DOHH2 (cell line): ENCODE measurements around the gene PNPLA8.

Source experiments
- H3F3A ChIP-seq: fragments of 200-600 bp; sonication (generic), shearing (Covaris generic); 2 replicates; pipeline ENCODE4 v1.6.0; 2016; ENCODE audit warnings: antibody characterized with exemption, mild to moderate bottlenecking; ENCODE audit not compliant: control insufficient read depth, insufficient read depth
- H3K27ac ChIP-seq: fragments of 200-600 bp; sonication (generic); 2 replicates; pipeline ENCODE4 v1.5.1; 2014; ENCODE audit warnings: low read depth, mild to moderate bottlenecking, low read length, moderate library complexity
- H3K27me3 ChIP-seq: fragments of 200-600 bp; sonication (generic); 2 replicates; pipeline ENCODE4 v1.6.1; 2014; ENCODE audit warnings: mild to moderate bottlenecking, low read length, mixed read lengths; ENCODE audit not compliant: control insufficient read depth
- H3K36me3 ChIP-seq: fragments of 200-600 bp; sonication (generic); 2 replicates; pipeline ENCODE4 v1.6.1; 2014; ENCODE audit warnings: mild to moderate bottlenecking, low read length, moderate library complexity, mixed read lengths; ENCODE audit not compliant: control insufficient read depth
- H3K4me1 ChIP-seq: fragments of 200-600 bp; sonication (generic); 2 replicates; pipeline ENCODE4 v1.6.1; 2014; ENCODE audit warnings: mild to moderate bottlenecking, low read length, mixed read lengths; ENCODE audit not compliant: control insufficient read depth
- H3K4me2 ChIP-seq: fragments of 200-600 bp; sonication (generic); 2 replicates; pipeline ENCODE4 v1.6.0; 2014; ENCODE audit warnings: mild to moderate bottlenecking, low read length, moderate library complexity
- H3K4me3 ChIP-seq: fragments of 200-600 bp; sonication (generic); 2 replicates; pipeline ENCODE4 v1.5.1; 2014; ENCODE audit warnings: mild to moderate bottlenecking, low read length, mixed read lengths
- H3K79me2 ChIP-seq: fragments of 200-600 bp; sonication (generic); 2 replicates; pipeline ENCODE4 v1.6.1; 2014; ENCODE audit warnings: mild to moderate bottlenecking, low read length, mixed read lengths; ENCODE audit not compliant: control insufficient read depth
- H3K9me2 ChIP-seq: fragments of 200-600 bp; sonication (generic); replicated peaks from 2 replicates; pipeline ENCODE4 v1.6.1; 2014; ENCODE audit warnings: mild to moderate bottlenecking, low read length, mixed read lengths; ENCODE audit not compliant: control insufficient read depth
- H3K9me3 ChIP-seq: fragments of 200-600 bp; sonication (generic); 2 replicates; pipeline ENCODE4 v1.6.1; 2014; ENCODE audit warnings: antibody characterized with exemption, low read length, mixed read lengths; ENCODE audit not compliant: control insufficient read depth, insufficient read depth
- H4K20me1 ChIP-seq: fragments of 200-600 bp; sonication (generic); 2 replicates; pipeline ENCODE4 v1.6.0; 2014; ENCODE audit warnings: low read depth, mild to moderate bottlenecking, antibody characterized with exemption, low read length, moderate library complexity; ENCODE audit not compliant: control insufficient read depth, insufficient read depth
- CTCF ChIP-seq: fragments of 200-600 bp; sonication (generic); IDR thresholded peaks from one replicate; pipeline ENCODE4 v1.5.1; 2014; ENCODE audit warnings: antibody characterized with exemption, mild to moderate bottlenecking, low read depth, low read length; ENCODE audit not compliant: poor library complexity, severe bottlenecking
- EZH2phosphoT487 ChIP-seq: fragments of 200-600 bp; sonication (generic); IDR thresholded peaks from 2 replicates; pipeline ENCODE4 v1.6.1; 2017; ENCODE audit warnings: borderline replicate concordance, mild to moderate bottlenecking, antibody characterized with exemption, low read length, moderate library complexity, mixed read lengths

PNPLA8 gene

GRCh38 chr7:108436906-108437305 is 89.0 kb downstream of the PNPLA8 start:
- no peaks in the 10 kb centered on the region for H3F3A ChIP-seq
- no peaks in the 10 kb centered on the region for H3K36me3 ChIP-seq
- no peaks in the 10 kb centered on the region for H4K20me1 ChIP-seq
- H3K27ac ChIP-seq: no peak overlapping the region
- no peak overlapping the region for H3K4me2 ChIP-seq
- no peaks in the 10 kb centered on the region for H3K9me3 ChIP-seq
- no peaks in the 10 kb centered on the region for H3K79me2 ChIP-seq
- H3K4me1 ChIP-seq: no peaks in the 10 kb centered on the region
- TF ChIP-seq CTCF (no peak), EZH2phosphoT487 (no peak)
- H3K9me2 ChIP-seq: no peaks in the 10 kb centered on the region
- 0 out of 2 replicates have a peak, but pooled peaks cover 2% of the 10 kb centered on the region for H3K27me3 ChIP-seq
- H3K4me3 ChIP-seq: no peak overlapping the region

- H3K4me1 ChIP-seq: no peaks in the 10 kb centered on the region
- TF ChIP-seq CTCF (no peak), EZH2phosphoT487 (no peak)
- peaks cover 8% of the 10 kb centered on the region for H3K27me3 ChIP-seq
- no peaks in the 10 kb centered on the region for H3K9me3 ChIP-seq
- H4K20me1 ChIP-seq: no peaks in the 10 kb centered on the region
- H3K27ac ChIP-seq: no peak overlapping the region
- no peaks in the 10 kb centered on the region for H3K9me2 ChIP-seq
- H3K36me3 ChIP-seq: no peaks in the 10 kb centered on the region
- H3K4me2 ChIP-seq: no peak overlapping the region
- no peaks in the 10 kb centered on the region for H3K79me2 ChIP-seq
- H3F3A ChIP-seq: no peaks in the 10 kb centered on the region
- no peak overlapping the region for H3K4me3 ChIP-seq
These were observed 91.9 kb downstream of the PNPLA8 start for GRCh38 chr7:108434010-108434409.

GRCh38 chr7:108431099-108431498 is 94.8 kb downstream of the PNPLA8 start:
- H3K27ac ChIP-seq: no peak overlapping the region
- H4K20me1 ChIP-seq: no peaks in the 10 kb centered on the region
- H3K4me1 ChIP-seq: no peaks in the 10 kb centered on the region
- TF ChIP-seq EZH2phosphoT487 (no peak), CTCF (no peak)
- H3K4me3 ChIP-seq: no peak overlapping the region
- no peak overlapping the region for H3K4me2 ChIP-seq
- no peaks in the 10 kb centered on the region for H3K79me2 ChIP-seq
- H3K9me2 ChIP-seq: no peaks in the 10 kb centered on the region
- peaks cover 9% of the 10 kb centered on the region for H3K27me3 ChIP-seq
- H3K9me3 ChIP-seq: no peaks in the 10 kb centered on the region
- no peaks in the 10 kb centered on the region for H3K36me3 ChIP-seq
- H3F3A ChIP-seq: no peaks in the 10 kb centered on the region

GRCh38 chr7:108430664-108431063 is 95.3 kb downstream of the PNPLA8 start:
- Histone ChIP-seq H3K27me3 (peaks cover 13% of the 10 kb centered on the region), H3K79me2 (no peaks in the 10 kb centered on the region), H3K4me3 (no peak overlapping the region), H3F3A (no peaks in the 10 kb centered on the region), H3K9me2 (no peaks in the 10 kb centered on the region), H3K36me3 (no peaks in the 10 kb centered on the region), H3K4me1 (no peaks in the 10 kb centered on the region), H4K20me1 (no peaks in the 10 kb centered on the region), H3K4me2 (no peak overlapping the region), H3K9me3 (no peaks in the 10 kb centered on the region), H3K27ac (no peak overlapping the region)
- no peak for TF ChIP-seq EZH2phosphoT487
- TF ChIP-seq CTCF: no peak
